Measurements from ENCODE around the gene SGPP1.
"Not testable (repeated sequence)": the region's sequence is repeated elsewhere in the genome, so short reads cannot be mapped to it uniquely, and the experiment has no call there.

SGPP1 gene

DNA sequence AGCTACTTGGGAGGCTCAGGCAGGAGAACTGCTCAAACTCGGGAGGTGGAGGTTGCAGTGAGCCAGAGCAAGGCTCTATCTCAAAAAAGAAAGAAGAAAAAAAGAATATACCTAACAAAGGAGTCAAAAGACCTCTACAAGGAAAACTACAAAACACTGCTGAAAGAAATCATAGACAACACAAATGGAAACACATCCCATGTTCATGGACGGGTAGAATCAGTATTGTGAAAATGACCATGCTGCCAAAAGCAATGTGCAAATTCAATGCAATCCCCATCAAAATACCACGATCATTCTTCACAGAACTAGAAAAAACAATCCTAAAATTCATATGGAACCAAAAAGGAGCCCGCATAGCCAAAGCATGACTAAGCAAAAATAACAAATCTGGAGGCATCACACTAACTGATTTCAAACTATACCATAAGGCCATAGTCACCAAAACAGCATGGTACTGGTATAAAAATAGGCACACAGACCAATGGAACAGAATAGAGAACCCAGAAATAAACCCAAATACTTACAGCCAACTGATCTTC is 91.7 kb downstream of the SGPP1 start:
- DNase-seq (ENCODE audit: low spot score), result not testable (repeated sequence)
